Subcutaneous abdominal adipose tissue (tissue), 5 donors: ENCODE results near the gene CAMK2G.
A peak's percentile ranks its signal among the peaks of the same experiment; 100 is the strongest.

Source experiments
- H3K27ac ChIP-seq: one replicate; pipeline ENCODE4 v1.7.0; 2013; ENCODE audit warnings: low read depth, mild to moderate bottlenecking, inconsistent platforms, low read length, moderate library complexity
- H3K27me3 ChIP-seq, 5 donors: one replicate each; pipeline ENCODE4 v1.7.0; 2013; ENCODE audit warnings: low read length in 5 of 5, inconsistent platforms in 1 of 5; ENCODE audit not compliant: control insufficient read depth in 5 of 5, insufficient read depth in 4 of 5
- H3K36me3 ChIP-seq, 5 donors: one replicate each; pipeline ENCODE4 v1.7.0; 2013; ENCODE audit warnings: low read length in 5 of 5; ENCODE audit not compliant: control insufficient read depth in 5 of 5, insufficient read depth in 5 of 5
- H3K4me1 ChIP-seq, 5 donors: one replicate each; pipeline ENCODE4 v1.7.0; 2013; ENCODE audit warnings: low read length in 5 of 5, mild to moderate bottlenecking in 3 of 5, moderate library complexity in 1 of 5; ENCODE audit not compliant: control insufficient read depth in 5 of 5, insufficient read depth in 5 of 5
- H3K4me3 ChIP-seq, 5 donors: one replicate each; pipeline ENCODE4 v1.7.0; 2013; ENCODE audit warnings: low read length in 5 of 5, low read depth in 1 of 5
- H3K9ac ChIP-seq, 5 donors: one replicate each; pipeline ENCODE4 v1.7.0; 2013; ENCODE audit warnings: low read length in 5 of 5, mild to moderate bottlenecking in 4 of 5, moderate library complexity in 3 of 5
- H3K9me3 ChIP-seq, 5 donors: one replicate each; pipeline ENCODE4 v1.7.0; 2013; ENCODE audit warnings: low read length in 5 of 5; ENCODE audit not compliant: control insufficient read depth in 5 of 5
- donor health status: healthy.
- donor health status: healthy.
- donor health status: healthy.
- donor health status: healthy.
- donor health status: healthy.

The CAMK2G gene

GRCh38 chr10:73873142-73873837, 1.1 kb downstream of the CAMK2G start:
- H3K27ac ChIP-seq, result no peak overlapping the region
- H3K4me3 ChIP-seq, result peak overlapping the region; percentile 35 to 78 (median 50)
- no peaks in the 10 kb centered on the region for H3K27me3 ChIP-seq
- peak overlapping the region in 2 of 5 donors; percentile 2 to 51 for H3K9ac ChIP-seq
- peaks cover 0 to 29% (median 15%) of the 10 kb centered on the region in 5 donors for H3K36me3 ChIP-seq
- H3K4me1 ChIP-seq, result peaks cover 7 to 41% (median 30%) of the 10 kb centered on the region in 5 donors
- H3K9me3 ChIP-seq, result no peaks in the 10 kb centered on the region

GRCh38 chr10:73872190-73872710, 2.1 kb downstream of the CAMK2G start:
- Histone ChIP-seq H3K9me3 (no peaks in the 10 kb centered on the region), H3K4me1 (peaks cover 10 to 51% (median 38%) of the 10 kb centered on the region in 5 donors), H3K27me3 (no peaks in the 10 kb centered on the region), H3K36me3 (peaks cover 0 to 36% (median 19%) of the 10 kb centered on the region in 5 donors), H3K9ac (peak overlapping the region in 1 of 5 donors; percentile 26), H3K4me3 (no peak overlapping the region), H3K27ac (no peak overlapping the region)

GRCh38 chr10:73871295-73872189, 2.8 kb downstream of the CAMK2G start:
- H3K9ac ChIP-seq, result peak overlapping the region in 1 of 5 donors; percentile 26
- peaks cover 0 to 36% (median 23%) of the 10 kb centered on the region in 5 donors for H3K36me3 ChIP-seq
- H3K4me3 ChIP-seq, result no peak overlapping the region
- H3K27ac ChIP-seq, result no peak overlapping the region
- no peaks in the 10 kb centered on the region for H3K27me3 ChIP-seq
- H3K4me1 ChIP-seq, result peaks cover 13 to 58% (median 45%) of the 10 kb centered on the region in 5 donors
- no peaks in the 10 kb centered on the region for H3K9me3 ChIP-seq

- H3K4me3 ChIP-seq, result no peak overlapping the region
- H3K27me3 ChIP-seq, result no peaks in the 10 kb centered on the region
- peaks cover 0 to 41% (median 25%) of the 10 kb centered on the region in 5 donors for H3K36me3 ChIP-seq
- H3K9me3 ChIP-seq, result no peaks in the 10 kb centered on the region
- no peak overlapping the region for H3K27ac ChIP-seq
- no peak overlapping the region for H3K9ac ChIP-seq
- H3K4me1 ChIP-seq, result peaks cover 16 to 61% (median 55%) of the 10 kb centered on the region in 5 donors
Observed at GRCh38 chr10:73868655-73869195, 5.6 kb downstream of the CAMK2G start.

GRCh38 chr10:73867871-73868631, 6.3 kb downstream of the CAMK2G start:
- no peak overlapping the region for H3K4me3 ChIP-seq
- peaks cover 16 to 58% (median 51%) of the 10 kb centered on the region in 5 donors for H3K4me1 ChIP-seq
- H3K9me3 ChIP-seq, result no peaks in the 10 kb centered on the region
- no peaks in the 10 kb centered on the region for H3K27me3 ChIP-seq
- peak overlapping the region in 2 of 5 donors; percentile 1 to 33 for H3K9ac ChIP-seq
- H3K27ac ChIP-seq, result no peak overlapping the region
- peaks cover 0 to 47% (median 25%) of the 10 kb centered on the region in 5 donors for H3K36me3 ChIP-seq

- no peak overlapping the region for H3K27ac ChIP-seq
- peak overlapping the region in 1 of 5 donors; percentile 1 for H3K9ac ChIP-seq
- H3K4me1 ChIP-seq, result peaks cover 16 to 53% (median 43%) of the 10 kb centered on the region in 5 donors
Observed at GRCh38 chr10:73867126-73867807, 7.1 kb downstream of the CAMK2G start.

GRCh38 chr10:73866621-73867020, 7.7 kb downstream of the CAMK2G start:
- H3K36me3 ChIP-seq, result peaks cover 0 to 46% (median 25%) of the 10 kb centered on the region in 5 donors
- no peak overlapping the region for H3K4me3 ChIP-seq
- H3K4me1 ChIP-seq, result peaks cover 14 to 48% (median 36%) of the 10 kb centered on the region in 5 donors
- no peaks in the 10 kb centered on the region for H3K27me3 ChIP-seq
- H3K9ac ChIP-seq, result peak overlapping the region in 1 of 5 donors; percentile 21
- H3K27ac ChIP-seq, result no peak overlapping the region
- H3K9me3 ChIP-seq, result no peaks in the 10 kb centered on the region

More at GRCh38 chr10:73867126-73867807, 7.1 kb downstream of the CAMK2G start:
- peaks cover 0 to 50% (median 29%) of the 10 kb centered on the region in 5 donors for H3K36me3 ChIP-seq
- no peaks in the 10 kb centered on the region for H3K9me3 ChIP-seq
- H3K27me3 ChIP-seq, result no peaks in the 10 kb centered on the region
- no peak overlapping the region for H3K4me3 ChIP-seq

GRCh38 chr10:73865459-73866442, 8.6 kb downstream of the CAMK2G start:
- H3K4me1 ChIP-seq, result peaks cover 14 to 44% (median 33%) of the 10 kb centered on the region in 5 donors
- H3K4me3 ChIP-seq, result peak overlapping the region in 2 of 5 donors; percentile 10 to 22
- H3K36me3 ChIP-seq, result peaks cover 0 to 43% (median 27%) of the 10 kb centered on the region in 5 donors
- no peaks in the 10 kb centered on the region for H3K27me3 ChIP-seq
- peak overlapping the region in 1 of 5 donors; percentile 53 for H3K9ac ChIP-seq
- no peaks in the 10 kb centered on the region for H3K9me3 ChIP-seq
- no peak overlapping the region for H3K27ac ChIP-seq
